ENCODE measurements around the gene CAPG. TPM values are rescaled to one million over a fixed set of nuclear protein-coding genes. Genes with fewer than 3 reads are reported as not detected.

Gene CAPG
- total RNA-seq, 1 donor from 2014 or later: 62.6 TPM

- DNase-seq: no peak
Observed at GRCh38 chr2:85438201-85439024, 28.2 kb upstream of the CAPG start.

GRCh38 chr2:85437488-85438200 is 27.5 kb upstream of the CAPG start:
- peak; percentile 52 for DNase-seq

GRCh38 chr2:85436836-85437487 is 26.8 kb upstream of the CAPG start:
- no peak for DNase-seq

- DNase-seq: no peak
Observed at GRCh38 chr2:85435981-85436835, 26.0 kb upstream of the CAPG start.

- no peak for DNase-seq
Observed at GRCh38 chr2:85435220-85435958, 25.2 kb upstream of the CAPG start.

GRCh38 chr2:85434696-85435095 is 24.5 kb upstream of the CAPG start:
- DNase-seq: no peak

GRCh38 chr2:85433511-85434089 is 23.4 kb upstream of the CAPG start:
- peak; percentile 49 for DNase-seq

GRCh38 chr2:85431570-85432205 is 21.5 kb upstream of the CAPG start:
- DNase-seq: no peak

- DNase-seq: peak; percentile 18
Observed at GRCh38 chr2:85430752-85431569, 20.8 kb upstream of the CAPG start.

GRCh38 chr2:85429924-85430289 is 19.7 kb upstream of the CAPG start:
- no peak for DNase-seq

GRCh38 chr2:85429213-85429923 is 19.2 kb upstream of the CAPG start:
- DNase-seq: no peak

GRCh38 chr2:85428343-85428881 is 18.2 kb upstream of the CAPG start:
- DNase-seq: no peak

GRCh38 chr2:85427300-85427835 is 17.2 kb upstream of the CAPG start:
- DNase-seq: no peak

- no peak for DNase-seq
Observed at GRCh38 chr2:85425588-85425987, 15.4 kb upstream of the CAPG start.

GRCh38 chr2:85423525-85423924 is 13.4 kb upstream of the CAPG start:
- no peak for DNase-seq

GRCh38 chr2:85422072-85422457 is 11.9 kb upstream of the CAPG start:
- DNase-seq: no peak

GRCh38 chr2:85421260-85422071 is 11.3 kb upstream of the CAPG start:
- DNase-seq: no peak

Data from skin of body (tissue), 2 donors.